HG03139 (cell line): ENCODE data around the gene CDC34.
"Not testable (repeated sequence)": the region's sequence is repeated elsewhere in the genome, so short reads cannot be mapped to it uniquely, and the experiment has no call there.

Source experiments
- ATAC-seq: cut with Tn5 transposase; IDR thresholded peaks from one replicate; pipeline ENCODE4 v1.9.1; 2021; ENCODE audit not compliant: unreplicated experiment

CDC34 gene

GRCh38 chr19:572140-572742 lies 40.7 kb downstream of the CDC34 start, which contains the start of gene BSG:
BSG (plus strand) TSS chr19:572596; CDS start chr19:572635, 39 bp downstream.
- ATAC-seq: peak; percentile 72

- ATAC-seq: peak; percentile 18
These were observed 41.4 kb downstream of the CDC34 start for GRCh38 chr19:572743-573518.

- no peak for ATAC-seq
These were observed 41.9 kb downstream of the CDC34 start for GRCh38 chr19:573519-573825.

- ATAC-seq: no peak
These were observed 43.3 kb downstream of the CDC34 start for GRCh38 chr19:574658-575526.

GRCh38 chr19:575527-576506 lies 44.3 kb downstream of the CDC34 start:
- no peak for ATAC-seq

GRCh38 chr19:576768-577438 lies 45.3 kb downstream of the CDC34 start:
- ATAC-seq: no peak

GRCh38 chr19:577439-578392 lies 46.2 kb downstream of the CDC34 start:
- no peak for ATAC-seq

- ATAC-seq: no peak
These were observed 47.7 kb downstream of the CDC34 start for GRCh38 chr19:579111-579841.

GRCh38 chr19:579842-580155 lies 48.2 kb downstream of the CDC34 start:
- no peak for ATAC-seq

GRCh38 chr19:580274-580835 lies 48.8 kb downstream of the CDC34 start:
- no peak for ATAC-seq

- ATAC-seq: no peak
These were observed 50.0 kb downstream of the CDC34 start for GRCh38 chr19:581399-582111.

- ATAC-seq: no peak
These were observed 51.1 kb downstream of the CDC34 start for GRCh38 chr19:582497-583197.

GRCh38 chr19:583198-583967 lies 51.8 kb downstream of the CDC34 start:
- no peak for ATAC-seq

GRCh38 chr19:583968-584239 lies 52.3 kb downstream of the CDC34 start:
- ATAC-seq: no peak

- no peak for ATAC-seq
These were observed 52.9 kb downstream of the CDC34 start for GRCh38 chr19:584240-585001.

GRCh38 chr19:585146-585545 lies 53.6 kb downstream of the CDC34 start:
- ATAC-seq: not testable (repeated sequence)
